Astrocyte (in vitro differentiated cells and primary cell): ENCODE measurements around the gene RIMBP2. TPM values are rescaled to one million over a fixed set of nuclear protein-coding genes. Genes with fewer than 3 reads are reported as not detected.

Source experiments
- DNase-seq: peaks from one replicate; pipeline ENCODE4 v3.0.0-alpha.2; 2010; ENCODE audit warnings: low read depth
- FAIRE-seq: peaks from 2 replicates; lab custom pipeline; 2011; peaks lifted over from hg19 to GRCh38; lab: Jason Lieb, UNC
- H2AFZ ChIP-seq: 2 replicates; pipeline ENCODE4 v1.6.0; 2012; ENCODE audit warnings: low read depth, low read length, inconsistent platforms
- H3K27ac ChIP-seq: 2 replicates; pipeline ENCODE4 v1.5.1; 2011; ENCODE audit warnings: low read depth, low read length, inconsistent platforms
- H3K27me3 ChIP-seq: 2 replicates; pipeline ENCODE4 v1.6.0; 2011; ENCODE audit warnings: low read length, inconsistent platforms; ENCODE audit not compliant: insufficient read depth
- H3K36me3 ChIP-seq: 2 replicates; pipeline ENCODE4 v1.5.1; 2011; ENCODE audit warnings: low read length, inconsistent platforms; ENCODE audit not compliant: insufficient read depth
- H3K4me1 ChIP-seq: 2 replicates; pipeline ENCODE4 v1.5.1; 2011; ENCODE audit warnings: low read length, inconsistent platforms; ENCODE audit not compliant: insufficient read depth
- H3K4me2 ChIP-seq: 2 replicates; pipeline ENCODE4 v1.6.0; 2012; ENCODE audit warnings: low read length, inconsistent platforms
- H3K4me3 ChIP-seq: 2 replicates; pipeline ENCODE4 v1.5.1; 2011; ENCODE audit warnings: low read depth, mild to moderate bottlenecking, low read length, inconsistent platforms; ENCODE audit not compliant: insufficient read depth
- H3K79me2 ChIP-seq: 2 replicates; pipeline ENCODE4 v1.6.0; 2012; ENCODE audit warnings: mild to moderate bottlenecking, low read length, inconsistent platforms; ENCODE audit not compliant: insufficient read depth
- H3K9ac ChIP-seq: 2 replicates; pipeline ENCODE4 v1.6.0; 2012; ENCODE audit warnings: mild to moderate bottlenecking, low read length, inconsistent platforms
- H3K9me3 ChIP-seq: 2 replicates; pipeline ENCODE4 v1.5.1; 2012; ENCODE audit warnings: low read depth, mild to moderate bottlenecking, low read length, inconsistent platforms; ENCODE audit not compliant: insufficient read depth
- H4K20me1 ChIP-seq: 2 replicates; pipeline ENCODE4 v1.6.0; 2012; ENCODE audit warnings: low read length, inconsistent platforms; ENCODE audit not compliant: insufficient read depth
- H3K27ac Mint-ChIP-seq: one replicate; pipeline ENCODE4 v1.8.0; 2021; ENCODE audit warnings: mild to moderate bottlenecking, mixed read lengths; ENCODE audit not compliant: unreplicated experiment
- H3K27me3 Mint-ChIP-seq: one replicate; pipeline ENCODE4 v1.8.0; 2021; ENCODE audit warnings: low read depth, mixed read lengths; ENCODE audit not compliant: unreplicated experiment
- H3K36me3 Mint-ChIP-seq: one replicate; pipeline ENCODE4 v1.8.0; 2021; ENCODE audit warnings: low read depth, mixed read lengths; ENCODE audit not compliant: unreplicated experiment
- H3K4me1 Mint-ChIP-seq: one replicate; pipeline ENCODE4 v1.8.0; 2021; ENCODE audit warnings: low read depth, mixed read lengths; ENCODE audit not compliant: unreplicated experiment
- H3K4me3 Mint-ChIP-seq: one replicate; pipeline ENCODE4 v1.8.0; 2021; ENCODE audit warnings: mild to moderate bottlenecking, moderate library complexity, mixed read lengths; ENCODE audit not compliant: unreplicated experiment
- H3K9me3 Mint-ChIP-seq: one replicate; pipeline ENCODE4 v1.8.0; 2021; ENCODE audit warnings: mild to moderate bottlenecking, mixed read lengths; ENCODE audit not compliant: unreplicated experiment
- CTCF ChIP-seq: IDR thresholded peaks from 2 replicates; pipeline ENCODE4 v1.5.1; 2011; ENCODE audit warnings: low read depth, mild to moderate bottlenecking, inconsistent platforms, low read length, moderate library complexity; ENCODE audit not compliant: insufficient read depth
- EZH2 ChIP-seq: IDR thresholded peaks from 2 replicates; pipeline ENCODE4 v1.6.1; 2012; ENCODE audit warnings: mild to moderate bottlenecking, low read length, inconsistent platforms; ENCODE audit not compliant: insufficient read depth
- total RNA-seq: library from RNA; stranded (reverse); gene quantifications from 2 replicates; pipeline ENCODE4 v1.2.1, GENCODE V29; 2021

Gene RIMBP2
- total RNA-seq, 1 donor from 2014 or later: 2.2 TPM

- Histone ChIP-seq H3K27ac (no peak overlapping the region), H3K79me2 (no peaks in the 10 kb centered on the region), H3K27me3 (no peaks in the 10 kb centered on the region), H3K4me3 (no peak overlapping the region), H3K9me3 (peaks cover 2% of the 10 kb centered on the region), H2AFZ (no peak overlapping the region), H3K36me3 (no peaks in the 10 kb centered on the region), H3K4me1 (no peaks in the 10 kb centered on the region), H3K4me2 (no peak overlapping the region), H4K20me1 (no peaks in the 10 kb centered on the region), H3K9ac (no peak overlapping the region)
- DNase-seq (no peak), FAIRE-seq (no peak)
- no peak overlapping the region for H3K4me3 Mint-ChIP-seq
- no peaks in the 10 kb centered on the region for H3K4me1 Mint-ChIP-seq
- peaks cover 2% of the 10 kb centered on the region for H3K36me3 Mint-ChIP-seq
- H3K27ac Mint-ChIP-seq: no peak overlapping the region
- TF ChIP-seq EZH2 (no peak), CTCF (no peak)
- H3K9me3 Mint-ChIP-seq: peaks cover 6% of the 10 kb centered on the region
- peaks cover 12% of the 10 kb centered on the region for H3K27me3 Mint-ChIP-seq
Observed at GRCh38 chr12:130696379-130697100, 19.6 kb downstream of the RIMBP2 start.

- Mint-ChIP-seq H3K36me3 (no peaks in the 10 kb centered on the region), H3K27me3 (peaks cover 9% of the 10 kb centered on the region), H3K27ac (no peak overlapping the region), H3K4me1 (no peaks in the 10 kb centered on the region), H3K9me3 (peaks cover 3% of the 10 kb centered on the region), H3K4me3 (no peak overlapping the region)
- H3K79me2 ChIP-seq: no peaks in the 10 kb centered on the region
- no peak overlapping the region for H3K27ac ChIP-seq
- H3K9me3 ChIP-seq: no peaks in the 10 kb centered on the region
- H3K4me1 ChIP-seq: no peaks in the 10 kb centered on the region
- no peak overlapping the region for H2AFZ ChIP-seq
- H3K4me3 ChIP-seq: no peak overlapping the region
- H3K36me3 ChIP-seq: no peaks in the 10 kb centered on the region
- H3K9ac ChIP-seq: no peak overlapping the region
- H3K27me3 ChIP-seq: no peaks in the 10 kb centered on the region
- FAIRE-seq (no peak), DNase-seq (no peak)
- TF ChIP-seq CTCF (no peak), EZH2 (no peak)
- no peaks in the 10 kb centered on the region for H4K20me1 ChIP-seq
- no peak overlapping the region for H3K4me2 ChIP-seq
Observed at GRCh38 chr12:130695061-130695460, 21.0 kb downstream of the RIMBP2 start.
